ENCODE data around the gene PRR22. TPM values are rescaled to one million over a fixed set of nuclear protein-coding genes. Genes with fewer than 3 reads are reported as not detected.

Gene PRR22
- polyA plus RNA-seq, 1 experiment, result 0.16 TPM

GRCh38 chr19:5808120-5808816 lies 23.7 kb upstream of the PRR22 start:
- CTCF ChIA-PET, result interaction anchor here (0.8 to 1.3 kb wide), 3 partner anchors 20 to 179 kb away, joined by 3 read pairs; no protein-coding TSS in a partner anchor
- peaks cover 30% of the 10 kb centered on the region for H3K27me3 ChIP-seq (ENCODE audit: control insufficient read depth, insufficient read depth, low read length)
- H3K4me3 ChIP-seq (ENCODE audit: low read depth, low read length), result no peak overlapping the region
- H3K9me3 ChIP-seq (ENCODE audit: control insufficient read depth, insufficient read depth, low read length), result peaks cover 4% of the 10 kb centered on the region; the same call in 1 of the 2 replicates
- no peak for TF ChIP-seq CTCF (IDR thresholded peaks at IDR 0.05; ENCODE audit: low read depth, low read length)
- no peak overlapping the region for H3K27ac ChIP-seq (ENCODE audit: low read depth, low read length)
- POLR2A ChIA-PET, result interaction anchor here (0.7 to 1.4 kb wide), 2 partner anchors 20 to 188 kb away, joined by 4 to 8 read pairs; no protein-coding TSS in a partner anchor
- DNase-seq (ENCODE audit: low read depth, low spot score), result no peak

DNA sequence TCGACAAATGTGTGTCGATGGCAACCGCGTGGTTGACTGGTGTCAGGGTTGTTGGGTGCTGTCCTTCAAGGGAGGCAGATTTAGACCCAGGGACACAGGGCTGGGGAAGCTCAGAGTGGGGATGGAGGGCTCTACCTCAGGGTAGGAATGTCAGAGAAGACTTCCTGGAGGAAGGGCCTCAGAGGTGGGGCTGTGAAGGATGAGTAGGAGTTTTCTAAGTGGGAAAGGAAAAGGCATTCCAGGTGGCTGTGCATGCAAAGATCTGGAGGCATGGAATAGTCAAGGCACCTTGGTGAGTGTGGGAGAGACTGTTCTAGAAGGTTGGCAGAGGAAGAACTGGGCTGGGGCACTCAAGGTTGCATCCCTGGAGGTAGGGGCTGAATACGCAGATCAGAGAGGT lies 22.4 kb upstream of the PRR22 start:
- DNase-seq (ENCODE audit: low read depth, low spot score), result no peak
- POLR2A ChIA-PET, result interaction anchor here (0.5 to 0.7 kb wide), 2 partner anchors 10 to 96 kb away, joined by 4 to 7 read pairs; no protein-coding TSS in a partner anchor
- H3K27me3 ChIP-seq (ENCODE audit: control insufficient read depth, insufficient read depth, low read length), result peaks cover 30% of the 10 kb centered on the region
- no peak overlapping the region for H3K27ac ChIP-seq (ENCODE audit: low read depth, low read length)
- TF ChIP-seq CTCF (IDR thresholded peaks at IDR 0.05; ENCODE audit: low read depth, low read length), result no peak
- peaks cover 4% of the 10 kb centered on the region; the same call in 1 of the 2 replicates for H3K9me3 ChIP-seq (ENCODE audit: control insufficient read depth, insufficient read depth, low read length)
- CTCF ChIA-PET, result interaction anchor here (0.5 kb wide), 1 partner anchor 39 kb away, joined by 3 read pairs; no protein-coding TSS in a partner anchor
- H3K4me3 ChIP-seq (ENCODE audit: low read depth, low read length), result no peak overlapping the region

- DNase-seq (ENCODE audit: low read depth, low spot score), result no peak
- Histone ChIP-seq H3K27me3 (ENCODE audit: control insufficient read depth, insufficient read depth, low read length) (peaks cover 31% of the 10 kb centered on the region), H3K4me3 (ENCODE audit: low read depth, low read length) (no peak overlapping the region), H3K27ac (ENCODE audit: low read depth, low read length) (no peak overlapping the region), H3K9me3 (ENCODE audit: control insufficient read depth, insufficient read depth, low read length) (peaks cover 4% of the 10 kb centered on the region; the same call in 1 of the 2 replicates)
- no peak for TF ChIP-seq CTCF (IDR thresholded peaks at IDR 0.05; ENCODE audit: low read depth, low read length)
- ChIA-PET POLR2A (no interaction called here), CTCF (interaction anchor here (0.5 to 0.8 kb wide), 2 partner anchors 53 to 85 kb away, joined by 3 read pairs; no protein-coding TSS in a partner anchor)
These were observed 21.6 kb upstream of the PRR22 start for GRCh38 chr19:5806133-5806489.

DNA sequence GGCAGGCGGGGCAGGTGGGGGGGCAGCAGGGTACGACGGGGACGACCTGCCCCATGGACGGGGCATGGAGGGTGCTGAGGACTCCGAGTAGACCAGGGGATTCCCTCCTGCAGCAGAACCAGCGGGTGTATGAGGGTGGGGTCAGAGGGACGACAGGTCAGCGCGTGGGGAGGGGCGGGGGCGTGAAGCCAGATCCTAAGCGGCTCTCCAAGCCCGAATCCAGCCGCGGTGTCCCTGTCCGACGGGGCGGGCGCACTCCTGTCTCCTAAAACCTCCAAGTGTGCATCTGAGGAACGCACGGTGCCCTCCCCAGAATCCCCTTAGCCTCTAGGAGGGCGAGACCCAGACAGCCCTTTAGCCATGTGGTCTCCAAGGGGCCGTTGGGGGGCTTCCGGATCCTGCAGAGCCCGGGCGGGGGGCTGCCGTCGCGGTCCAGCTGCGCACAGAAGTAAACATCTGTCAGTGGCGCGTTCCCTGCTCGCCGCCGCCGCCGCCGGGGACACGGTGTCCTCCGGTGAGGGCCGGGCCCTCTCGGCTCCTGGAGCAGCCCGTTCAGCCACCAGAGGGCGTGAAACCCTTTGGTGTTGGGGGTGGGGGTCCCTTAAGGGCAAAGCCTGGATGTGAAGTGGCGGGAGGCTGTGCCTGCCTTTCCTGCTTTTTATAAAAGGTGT lies 21.1 kb upstream of the PRR22 start:
- POLR2A ChIA-PET, result no interaction called here
- CTCF ChIA-PET, result interaction anchor here (0.5 to 0.8 kb wide), 2 partner anchors 53 to 85 kb away, joined by 3 read pairs; no protein-coding TSS in a partner anchor
- peak; percentile 73 for TF ChIP-seq CTCF (IDR thresholded peaks at IDR 0.05; ENCODE audit: low read depth, low read length)

More for the DNA sequence above, 21.1 kb upstream of the PRR22 start:
- no peak overlapping the region for H3K27ac ChIP-seq (ENCODE audit: low read depth, low read length)
- no peak for DNase-seq (ENCODE audit: low read depth, low spot score)
- H3K27me3 ChIP-seq (ENCODE audit: control insufficient read depth, insufficient read depth, low read length), result peaks cover 33% of the 10 kb centered on the region
- H3K9me3 ChIP-seq (ENCODE audit: control insufficient read depth, insufficient read depth, low read length), result peaks cover 4% of the 10 kb centered on the region; the same call in 1 of the 2 replicates
- peak overlapping the region; percentile 20; the same call in 1 of the 2 replicates for H3K4me3 ChIP-seq (ENCODE audit: low read depth, low read length)
